LNCaP clone FGC (cell line): Measurements from ENCODE around the gene CCNYL1.
"Not testable (repeated sequence)": the region's sequence is repeated elsewhere in the genome, so short reads cannot be mapped to it uniquely, and the experiment has no call there.

ENCODE experiments used
- DNase-seq: peaks from one replicate; pipeline ENCODE4 v3.0.0-alpha.2; 2011; ENCODE audit warnings: low read depth
- H3K4me3 ChIP-seq: 2 replicates; pipeline ENCODE4 v1.5.1; 2011; ENCODE audit warnings: mild to moderate bottlenecking, low read depth, low read length, control low read depth
- TF ChIP-seq, protein P1 (sequence below): IDR thresholded peaks from 2 replicates; pipeline ENCODE4 v1.5.1; 2012; ENCODE audit warnings: mild to moderate bottlenecking; ENCODE audit not compliant: control insufficient read depth, insufficient read depth; ENCODE audit errors: extremely low read depth

CCNYL1 gene

GRCh38 chr2:207759890-207760289, 48.5 kb downstream of the CCNYL1 start:
- no peak for DNase-seq
- TF ChIP-seq, protein P1, sequence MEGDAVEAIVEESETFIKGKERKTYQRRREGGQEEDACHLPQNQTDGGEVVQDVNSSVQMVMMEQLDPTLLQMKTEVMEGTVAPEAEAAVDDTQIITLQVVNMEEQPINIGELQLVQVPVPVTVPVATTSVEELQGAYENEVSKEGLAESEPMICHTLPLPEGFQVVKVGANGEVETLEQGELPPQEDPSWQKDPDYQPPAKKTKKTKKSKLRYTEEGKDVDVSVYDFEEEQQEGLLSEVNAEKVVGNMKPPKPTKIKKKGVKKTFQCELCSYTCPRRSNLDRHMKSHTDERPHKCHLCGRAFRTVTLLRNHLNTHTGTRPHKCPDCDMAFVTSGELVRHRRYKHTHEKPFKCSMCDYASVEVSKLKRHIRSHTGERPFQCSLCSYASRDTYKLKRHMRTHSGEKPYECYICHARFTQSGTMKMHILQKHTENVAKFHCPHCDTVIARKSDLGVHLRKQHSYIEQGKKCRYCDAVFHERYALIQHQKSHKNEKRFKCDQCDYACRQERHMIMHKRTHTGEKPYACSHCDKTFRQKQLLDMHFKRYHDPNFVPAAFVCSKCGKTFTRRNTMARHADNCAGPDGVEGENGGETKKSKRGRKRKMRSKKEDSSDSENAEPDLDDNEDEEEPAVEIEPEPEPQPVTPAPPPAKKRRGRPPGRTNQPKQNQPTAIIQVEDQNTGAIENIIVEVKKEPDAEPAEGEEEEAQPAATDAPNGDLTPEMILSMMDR: no peak
- no peak overlapping the region for H3K4me3 ChIP-seq

DNA sequence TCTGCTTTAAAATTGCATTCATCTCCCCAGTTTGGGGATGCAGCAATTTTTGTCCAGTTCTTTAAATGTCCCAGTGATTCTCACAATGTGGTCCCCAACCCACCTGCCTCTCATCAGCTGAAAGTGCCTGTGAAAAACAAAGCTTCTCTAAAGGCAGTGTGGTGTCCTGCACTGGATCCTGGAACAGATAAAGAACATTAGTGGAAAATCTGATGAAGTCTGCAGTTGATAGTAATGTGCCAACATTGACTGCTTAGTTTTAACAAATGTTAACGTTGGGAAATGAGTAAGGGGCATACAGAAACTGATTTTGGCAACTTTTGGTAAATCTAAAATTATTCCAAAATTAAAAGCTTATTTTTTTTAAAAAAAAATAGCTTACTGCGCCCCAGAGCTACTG, 49.0 kb downstream of the CCNYL1 start:
- DNase-seq: no peak
- TF ChIP-seq, protein P1: no peak
- no peak overlapping the region for H3K4me3 ChIP-seq

- not testable (repeated sequence) for H3K4me3 ChIP-seq, DNase-seq
These were observed 50.0 kb downstream of the CCNYL1 start for GRCh38 chr2:207761426-207761825.

- TF ChIP-seq, protein P1: no peak
- DNase-seq: no peak
- H3K4me3 ChIP-seq: no peak overlapping the region
These were observed 50.7 kb downstream of the CCNYL1 start for GRCh38 chr2:207762146-207762545.

DNA sequence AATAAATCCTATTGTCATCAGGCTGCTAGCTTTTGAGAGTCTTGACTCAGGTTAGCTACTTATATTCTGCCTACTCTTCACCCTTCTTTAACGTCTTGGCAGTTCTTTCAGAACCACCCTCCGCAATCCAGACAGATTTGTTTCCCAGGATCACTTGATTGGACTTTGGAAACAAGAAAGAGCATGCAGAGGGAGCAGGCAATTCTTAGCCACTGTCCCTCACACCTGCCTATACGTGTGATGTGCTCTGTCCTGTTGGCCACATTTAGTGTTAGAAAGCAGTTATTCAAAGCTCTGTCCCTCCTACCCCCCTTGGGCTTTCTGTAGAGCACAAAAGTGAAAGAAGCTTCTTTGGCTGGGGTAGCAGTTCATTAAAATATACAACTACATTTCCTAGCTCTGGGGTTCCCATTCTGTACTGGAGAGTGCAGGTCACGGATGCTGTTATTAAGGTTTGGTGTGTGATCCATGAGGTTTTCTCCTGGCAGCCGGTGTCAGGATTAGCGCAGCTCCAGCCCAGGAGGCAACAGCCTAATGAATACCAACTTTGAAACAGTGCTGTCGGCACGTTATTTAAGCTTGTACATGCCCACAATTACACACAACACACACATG, 52.0 kb downstream of the CCNYL1 start:
- TF ChIP-seq, protein P1: no peak
- DNase-seq: no peak
- no peak overlapping the region for H3K4me3 ChIP-seq

DNA sequence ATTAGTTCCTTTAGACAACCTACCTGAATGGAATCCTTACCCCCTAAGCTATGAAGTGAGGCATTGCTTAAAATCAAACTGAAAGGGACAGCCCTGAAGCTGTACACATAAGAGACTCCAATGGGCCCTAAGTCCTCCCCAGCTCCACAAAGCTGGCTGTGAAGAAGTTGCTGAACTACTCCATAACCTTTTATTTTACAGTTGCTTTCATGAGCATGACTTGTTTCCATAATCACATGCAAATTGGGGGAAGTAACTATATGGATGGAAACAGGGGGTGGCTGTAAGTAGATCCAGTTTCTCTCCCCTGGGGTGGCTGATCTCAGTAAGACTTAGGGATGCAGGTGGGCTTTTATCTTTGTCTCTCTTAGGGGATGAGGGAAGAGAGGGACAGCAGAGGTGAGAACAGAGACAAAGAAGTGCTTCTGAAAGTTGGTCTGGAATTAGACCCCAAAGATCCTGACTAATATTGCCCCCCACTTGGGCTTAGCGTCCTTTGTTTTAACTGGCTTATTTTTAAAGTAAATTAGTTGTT, 52.7 kb downstream of the CCNYL1 start:
- TF ChIP-seq, protein P1: no peak
- DNase-seq: no peak
- H3K4me3 ChIP-seq: no peak overlapping the region

GRCh38 chr2:207765547-207765946, 54.1 kb downstream of the CCNYL1 start:
- no peak overlapping the region for H3K4me3 ChIP-seq
- TF ChIP-seq, protein P1: no peak
- DNase-seq: no peak
